NCI-H524 (cell line): ENCODE results near the gene BGN.

Experiments used
- DNase-seq, 2 experiments: peaks; one replicate each; lab custom pipeline; 2025; lab: John Stamatoyannopoulos, UW

BGN gene

GRCh38 chrX:153460826-153461225, 34.0 kb upstream of the BGN start:
- DNase-seq = peak; percentile 5 to 59

- DNase-seq = no peak
Observed at GRCh38 chrX:153462291-153462690, 32.5 kb upstream of the BGN start.

- DNase-seq = no peak
Observed at GRCh38 chrX:153463031-153463430, 31.7 kb upstream of the BGN start.

GRCh38 chrX:153463556-153463955, 31.2 kb upstream of the BGN start:
- DNase-seq = no peak

GRCh38 chrX:153464116-153464515, 30.7 kb upstream of the BGN start:
- no peak for DNase-seq

- DNase-seq = no peak
Observed at GRCh38 chrX:153465691-153466380, 28.9 kb upstream of the BGN start.

- no peak for DNase-seq
Observed at GRCh38 chrX:153468008-153468580, 26.7 kb upstream of the BGN start.

GRCh38 chrX:153469811-153470410, 24.9 kb upstream of the BGN start:
- peak in 1 of 2 experiments; percentile 43 for DNase-seq

GRCh38 chrX:153470411-153471363, 24.1 kb upstream of the BGN start, which contains the start of gene HAUS7:
Gene HAUS7, minus strand, starts transcription at chrX:153470576. Its CDS starts 19 bp downstream, at chrX:153470557.
- DNase-seq = peak; percentile 90 to 94

GRCh38 chrX:153471663-153472280, 23.0 kb upstream of the BGN start:
- no peak for DNase-seq

- no peak for DNase-seq
Observed at GRCh38 chrX:153473126-153473525, 21.7 kb upstream of the BGN start.

GRCh38 chrX:153474266-153474665, 20.5 kb upstream of the BGN start:
- DNase-seq = no peak

GRCh38 chrX:153474718-153475117, 20.1 kb upstream of the BGN start:
- no peak for DNase-seq

- DNase-seq = no peak
Observed at GRCh38 chrX:153475271-153475670, 19.5 kb upstream of the BGN start.

- peak in 1 of 2 experiments; percentile 61 for DNase-seq
Observed at GRCh38 chrX:153475751-153476281, 19.0 kb upstream of the BGN start.

- DNase-seq = peak in 1 of 2 experiments; percentile 75
Observed at GRCh38 chrX:153476666-153477363, 18.0 kb upstream of the BGN start.

- DNase-seq = no peak
Observed at GRCh38 chrX:153477364-153477857, 17.4 kb upstream of the BGN start.

- no peak for DNase-seq
Observed at GRCh38 chrX:153477901-153478300, 16.9 kb upstream of the BGN start.

- no peak for DNase-seq
Observed at GRCh38 chrX:153478746-153479145, 16.0 kb upstream of the BGN start.

GRCh38 chrX:153481043-153481442, 13.7 kb upstream of the BGN start:
- DNase-seq = no peak
